Neural cell (in vitro differentiated cells): Measurements from ENCODE around the gene PNPLA7.

ENCODE experiments used
- EZH2 ChIP-seq: fragments of 200-600, 300-800 bp; shearing (Covaris generic), sonication (generic); IDR thresholded peaks from 2 replicates; pipeline ENCODE4 v1.6.1; 2014; ENCODE audit warnings: antibody characterized with exemption, low read length, borderline replicate concordance, mild to moderate bottlenecking; ENCODE audit not compliant: insufficient read depth, poor library complexity, severe bottlenecking
- POLR2AphosphoS5 ChIP-seq: IDR thresholded peaks from 2 replicates; pipeline ENCODE4 v1.6.1; 2012
- TF ChIP-seq, protein P1 (sequence below): fragments of 450-650 bp; IDR thresholded peaks from 2 replicates; pipeline ENCODE4 v1.5.1; 2014; ENCODE audit warnings: antibody characterized with exemption, mild to moderate bottlenecking, moderate library complexity; ENCODE audit not compliant: poor library complexity, severe bottlenecking

DNA sequence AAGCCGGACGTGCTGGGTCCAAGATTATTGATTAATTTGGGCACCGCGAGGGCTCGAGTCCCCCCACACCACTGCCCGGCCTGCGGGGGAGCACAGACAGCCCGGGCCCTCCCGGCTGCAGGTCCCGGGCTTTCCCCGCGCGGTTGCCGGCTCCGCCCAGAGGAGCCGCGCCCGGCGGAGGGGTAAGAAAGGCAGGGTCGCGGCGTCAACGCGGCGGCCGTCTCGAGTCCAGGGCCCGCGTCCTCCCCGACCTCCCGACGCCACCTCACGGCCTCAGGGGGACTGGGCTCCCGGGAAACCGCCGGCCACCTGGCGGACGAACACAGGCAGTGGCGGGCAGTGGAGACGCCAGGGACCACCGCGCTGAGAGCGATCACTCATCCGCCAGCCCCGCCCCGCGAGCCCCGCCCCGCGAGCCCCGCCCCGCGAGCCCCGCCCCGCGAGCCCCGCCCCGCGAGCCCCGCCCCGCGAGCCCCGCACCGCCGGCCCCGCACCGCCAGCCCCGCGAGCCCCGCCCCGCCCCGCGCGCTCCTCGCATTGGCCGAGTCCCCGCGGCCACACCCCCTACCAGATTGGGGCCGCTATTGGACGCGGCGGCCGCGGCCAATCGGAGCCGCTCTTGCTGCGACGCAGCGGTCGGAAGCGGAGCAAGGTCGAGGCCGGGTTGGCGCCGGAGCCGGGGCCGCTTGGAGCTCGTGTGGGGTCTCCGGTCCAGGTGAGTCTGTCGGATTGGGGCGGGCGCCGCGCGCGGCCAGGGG lies 1.2 kb upstream of the PNPLA7 start, which contains the start of gene MRPL41:
- TF ChIP-seq POLR2AphosphoS5 (peak; percentile 76), EZH2 (no peak)
- TF ChIP-seq, protein P1, sequence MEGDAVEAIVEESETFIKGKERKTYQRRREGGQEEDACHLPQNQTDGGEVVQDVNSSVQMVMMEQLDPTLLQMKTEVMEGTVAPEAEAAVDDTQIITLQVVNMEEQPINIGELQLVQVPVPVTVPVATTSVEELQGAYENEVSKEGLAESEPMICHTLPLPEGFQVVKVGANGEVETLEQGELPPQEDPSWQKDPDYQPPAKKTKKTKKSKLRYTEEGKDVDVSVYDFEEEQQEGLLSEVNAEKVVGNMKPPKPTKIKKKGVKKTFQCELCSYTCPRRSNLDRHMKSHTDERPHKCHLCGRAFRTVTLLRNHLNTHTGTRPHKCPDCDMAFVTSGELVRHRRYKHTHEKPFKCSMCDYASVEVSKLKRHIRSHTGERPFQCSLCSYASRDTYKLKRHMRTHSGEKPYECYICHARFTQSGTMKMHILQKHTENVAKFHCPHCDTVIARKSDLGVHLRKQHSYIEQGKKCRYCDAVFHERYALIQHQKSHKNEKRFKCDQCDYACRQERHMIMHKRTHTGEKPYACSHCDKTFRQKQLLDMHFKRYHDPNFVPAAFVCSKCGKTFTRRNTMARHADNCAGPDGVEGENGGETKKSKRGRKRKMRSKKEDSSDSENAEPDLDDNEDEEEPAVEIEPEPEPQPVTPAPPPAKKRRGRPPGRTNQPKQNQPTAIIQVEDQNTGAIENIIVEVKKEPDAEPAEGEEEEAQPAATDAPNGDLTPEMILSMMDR = peak; percentile 73
